COLO829 (cell line): Measurements from ENCODE around the gene SNX18.

Experiments used
- DNase-seq: peaks from one replicate; pipeline ENCODE4 v3.0.0; 2012; ENCODE audit warnings: low spot score

Gene SNX18

DNA sequence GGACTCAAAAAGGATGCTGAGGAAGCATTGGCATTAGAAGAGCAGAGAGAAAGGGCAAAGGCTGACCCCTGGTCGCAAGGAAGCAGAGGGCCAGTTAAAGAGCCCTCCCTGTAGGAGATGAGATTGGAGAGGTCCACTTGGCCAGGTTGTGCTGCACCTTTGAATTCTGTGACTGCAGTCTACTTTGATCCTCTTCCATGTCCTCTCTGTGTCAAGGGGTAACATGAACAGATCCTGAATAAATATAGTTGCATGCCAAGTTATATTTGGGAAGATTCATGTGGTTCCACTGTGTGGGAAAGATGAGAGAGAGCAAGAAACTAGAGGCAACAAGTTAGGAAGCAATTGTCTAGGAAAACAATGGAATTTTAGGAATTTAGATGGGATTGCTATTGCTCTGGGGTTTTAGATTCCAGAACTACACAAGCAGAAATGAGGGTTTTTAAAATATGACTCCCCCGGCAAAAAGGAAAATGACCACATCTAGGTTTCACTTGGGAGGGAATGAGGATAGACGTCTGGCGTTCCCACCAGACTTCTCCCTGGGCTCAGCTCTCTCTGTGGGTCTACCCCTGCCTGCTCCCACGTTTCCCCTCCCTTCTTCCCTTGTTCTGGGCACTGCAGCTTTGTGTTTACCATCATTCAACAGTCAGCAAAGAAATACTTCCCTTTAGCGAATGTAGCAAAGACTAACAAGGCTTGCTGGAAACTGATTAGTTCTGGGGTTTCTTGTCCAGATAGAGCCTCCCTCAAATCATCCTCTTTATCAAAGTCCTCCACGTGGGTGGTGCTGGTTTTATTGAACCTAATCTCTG, 63.6 kb downstream of the SNX18 start:
- no peak for DNase-seq

DNA sequence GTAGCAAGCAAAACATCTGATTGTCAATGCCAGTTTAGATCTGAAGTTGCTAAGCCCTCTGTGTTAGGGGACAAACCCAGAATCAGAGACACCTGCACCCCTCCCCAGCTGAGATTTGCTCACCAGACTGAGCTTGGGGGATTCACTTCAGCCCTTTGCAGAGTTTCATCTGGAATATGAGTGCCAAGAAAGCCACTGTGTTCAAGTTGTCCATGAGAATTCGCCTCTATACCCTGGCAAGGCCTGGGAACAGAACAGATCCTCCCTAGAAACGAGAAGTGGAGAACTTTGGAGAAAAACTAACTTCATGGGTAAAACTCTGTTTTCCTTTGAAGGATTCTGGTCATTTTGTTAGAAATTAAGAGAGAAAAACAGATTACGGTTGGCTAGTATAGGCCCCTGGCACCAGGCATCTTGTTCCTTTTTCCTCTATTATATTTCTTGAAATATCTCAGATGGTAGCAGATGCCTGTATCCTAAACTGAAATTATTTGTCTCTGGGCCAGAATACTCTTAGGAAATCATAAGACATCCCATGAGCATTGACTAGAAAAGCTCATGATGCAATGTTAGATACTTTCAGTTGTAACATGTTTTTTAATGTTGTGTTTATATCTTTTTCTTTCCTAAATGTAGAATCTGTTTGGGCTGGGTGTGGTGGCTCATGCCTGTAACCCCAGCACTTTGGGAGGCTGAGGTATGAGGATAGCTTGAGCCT, 64.4 kb downstream of the SNX18 start:
- DNase-seq = no peak

DNA sequence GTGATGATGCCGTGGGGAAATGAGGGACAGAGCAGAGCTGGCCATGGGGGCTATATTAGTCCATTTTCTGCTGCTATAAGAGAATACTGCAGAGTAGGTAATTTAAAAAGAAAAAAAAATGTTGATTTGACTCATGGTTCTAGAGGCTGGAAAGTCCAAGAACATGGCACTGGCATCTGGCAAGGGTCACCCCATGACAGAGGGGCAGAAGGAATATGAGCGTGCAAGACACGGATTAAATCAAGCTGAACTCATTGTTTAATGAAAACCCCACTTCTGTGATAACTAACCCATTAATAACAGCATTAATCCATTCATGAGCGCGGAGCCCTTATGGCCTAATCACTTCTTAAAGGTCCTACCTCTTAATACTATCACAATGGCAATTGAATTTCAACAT, 68.8 kb downstream of the SNX18 start:
- DNase-seq = no peak

DNA sequence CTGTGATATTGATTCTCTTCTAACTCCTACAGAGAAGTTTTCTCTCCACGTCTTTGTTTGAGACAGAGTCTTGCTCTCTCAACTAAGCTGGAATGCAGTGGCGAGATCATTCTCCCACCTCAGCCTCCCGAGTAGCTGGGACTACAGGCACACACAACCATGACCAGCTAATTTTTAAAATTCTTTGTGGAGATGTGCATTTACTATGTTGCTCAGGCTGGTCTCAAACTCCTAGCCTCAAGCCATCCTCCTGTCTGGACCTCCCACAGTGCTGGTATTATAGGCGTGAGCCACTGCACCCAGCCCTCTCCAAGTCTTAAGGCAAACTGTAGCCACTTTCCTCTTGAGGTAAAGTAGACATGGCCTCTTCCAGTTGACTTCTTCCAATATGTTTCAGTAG, 72.2 kb downstream of the SNX18 start:
- no peak for DNase-seq

DNA sequence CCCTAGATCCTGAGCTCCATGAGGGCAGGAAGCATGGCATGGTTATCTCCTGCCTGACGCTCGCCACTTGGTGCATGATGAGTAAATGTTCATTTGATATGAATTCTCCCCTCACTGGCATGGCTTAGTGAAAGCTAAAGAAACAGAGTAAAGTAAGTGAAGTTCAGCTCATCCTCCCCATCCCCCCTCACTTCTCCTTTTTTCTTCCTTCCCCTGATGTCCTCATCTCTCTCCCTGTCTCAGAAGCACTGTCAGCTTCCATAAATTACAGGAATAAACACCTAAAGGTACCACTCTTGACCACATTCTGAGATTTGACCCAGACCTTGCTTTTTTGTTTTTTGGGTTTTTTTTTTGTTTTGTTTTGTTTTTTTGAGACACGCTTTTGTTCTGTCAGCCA, 73.3 kb downstream of the SNX18 start:
- DNase-seq = no peak

DNA sequence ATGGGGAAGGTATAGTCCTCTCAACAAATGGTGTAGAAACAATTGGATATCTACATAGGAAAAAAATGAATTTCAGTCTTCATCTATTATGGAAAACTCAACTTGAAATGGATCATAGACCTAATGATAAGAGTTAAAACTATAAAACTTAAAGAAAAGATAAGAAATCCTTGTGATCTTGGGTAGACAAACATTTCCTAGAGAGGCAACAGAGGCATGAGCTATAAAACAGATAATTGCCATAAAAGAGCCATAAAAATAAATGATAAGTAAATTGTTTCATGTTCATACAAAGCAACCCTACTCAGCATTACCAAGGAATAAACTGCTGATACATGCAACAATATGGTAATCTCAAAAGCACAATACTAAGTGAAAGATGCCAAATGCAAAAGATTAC, 76.2 kb downstream of the SNX18 start:
- DNase-seq = no peak

DNA sequence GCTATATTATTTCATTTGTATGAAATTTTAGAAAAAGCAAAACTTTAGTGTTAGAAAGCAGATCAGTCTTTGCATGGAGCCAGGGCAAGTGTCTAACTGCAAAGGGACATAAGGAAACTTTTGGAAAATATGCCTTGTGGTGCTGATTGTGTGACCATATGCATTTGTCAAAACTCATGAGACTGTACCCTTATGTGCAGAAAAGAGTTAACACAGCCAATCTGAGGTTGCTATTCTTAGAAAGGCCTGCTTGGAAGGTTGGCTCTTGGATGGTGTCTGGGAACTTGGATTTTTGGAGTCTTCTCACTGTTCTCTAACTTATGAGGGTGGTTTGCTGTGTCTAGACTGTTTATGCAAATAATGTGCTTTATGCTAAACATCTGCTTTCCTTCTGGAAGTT, 76.6 kb downstream of the SNX18 start:
- DNase-seq = no peak

DNA sequence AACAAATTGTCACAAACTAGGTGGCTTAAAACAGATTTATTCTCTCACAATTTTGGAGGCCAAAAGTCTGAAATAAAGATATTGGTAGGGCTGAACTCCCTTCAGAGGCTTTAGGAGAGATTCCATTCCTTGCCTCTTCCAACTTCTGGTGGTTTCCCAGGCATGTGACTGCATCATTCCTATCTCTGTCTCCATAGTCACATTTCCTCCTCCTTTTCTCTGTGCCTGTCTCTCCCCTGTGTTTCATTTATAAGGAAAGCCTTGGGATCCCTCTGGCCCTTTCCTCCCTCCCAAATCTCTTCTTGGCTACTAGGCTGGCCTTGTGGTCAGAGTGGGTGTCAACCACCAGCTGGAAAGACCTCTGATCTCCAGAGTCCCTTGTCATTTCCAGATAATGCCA, 78.2 kb downstream of the SNX18 start:
- DNase-seq = no peak
